ENCODE results near the gene GPR45. TPM values are rescaled to one million over a fixed set of nuclear protein-coding genes. Genes with fewer than 3 reads are reported as not detected.
A peak's percentile ranks its signal among the peaks of the same experiment; 100 is the strongest.

Gene GPR45
- total and polyA plus RNA-seq, 5 experiments from 2014 or later = 0.16 TPM; not detected in 4

DNA sequence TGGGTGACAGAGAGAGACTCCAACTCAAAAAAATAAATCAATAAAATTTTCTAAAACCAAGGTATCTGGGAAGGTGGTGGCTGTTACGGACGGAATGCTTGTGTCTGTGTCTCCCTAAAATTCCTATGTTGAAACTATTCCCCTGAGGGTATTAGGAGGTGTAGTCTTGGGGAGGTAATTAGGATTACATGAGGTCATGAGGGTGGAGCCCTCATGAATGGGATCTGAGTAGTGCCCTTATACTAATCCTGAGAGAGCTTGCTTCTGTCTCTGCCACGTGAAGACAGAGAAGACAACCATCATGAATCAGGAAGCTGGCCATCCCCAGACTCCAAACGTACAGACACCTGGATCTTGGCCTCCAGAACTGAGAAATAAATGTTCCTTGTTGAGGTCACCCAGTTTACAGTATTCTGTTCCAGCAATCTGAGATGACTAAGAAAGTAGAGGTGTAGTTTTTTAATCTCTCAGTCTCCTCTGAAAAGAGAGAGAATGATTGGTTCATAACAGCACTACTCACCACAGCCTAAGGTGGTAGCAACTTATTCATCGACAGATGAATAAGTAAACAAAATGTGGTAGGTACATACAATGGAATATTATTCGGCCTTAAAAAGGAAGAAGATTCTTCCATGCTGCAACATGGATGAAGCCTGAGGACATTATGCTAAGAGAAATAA is 49.6 kb downstream of the GPR45 start:
- DNase-seq (no peak), ATAC-seq (no peak)
- POLR2A ChIA-PET = no interaction called here
- no peaks in the 10 kb centered on the region for H3K9me3 Mint-ChIP-seq
- peak overlapping the region in 1 of 10 donors; percentile 9 for H3K27ac Mint-ChIP-seq
- no peak overlapping the region for H3K4me3 Mint-ChIP-seq
- H3K4me1 Mint-ChIP-seq = peaks cover 0 to 5% (median 2%) of the 10 kb centered on the region in 4 donors
- no peaks in the 10 kb centered on the region for H3K27me3 Mint-ChIP-seq
- H3K36me3 Mint-ChIP-seq = peaks cover 7 to 87% (median 11%) of the 10 kb centered on the region in 3 donors

DNA sequence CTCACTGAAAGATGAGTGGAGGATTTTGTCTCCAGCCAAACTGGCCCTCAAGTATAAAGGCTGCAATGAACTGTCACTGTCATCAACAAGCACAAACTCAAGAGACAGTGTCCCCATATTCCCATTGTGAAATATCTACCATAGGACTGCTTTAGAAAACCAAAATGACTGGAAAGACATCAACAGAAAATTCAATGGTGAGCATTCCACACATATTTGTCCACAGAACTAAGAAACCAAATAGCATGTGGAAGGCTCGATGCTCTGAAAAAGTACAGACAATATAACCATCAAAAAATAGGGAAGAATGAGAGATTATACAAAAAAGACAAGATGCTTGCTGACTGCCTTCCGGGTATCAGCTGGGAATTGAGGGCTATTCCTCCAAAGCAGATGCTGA is 50.4 kb downstream of the GPR45 start:
- peaks cover 10 to 87% (median 17%) of the 10 kb centered on the region in 3 donors for H3K36me3 Mint-ChIP-seq
- ATAC-seq (no peak), DNase-seq (no peak)
- POLR2A ChIA-PET = no interaction called here
- H3K27ac Mint-ChIP-seq = peak overlapping the region in 2 of 10 donors; percentile 3 to 9
- H3K4me3 Mint-ChIP-seq = no peak overlapping the region
- peaks cover 0 to 5% (median 3%) of the 10 kb centered on the region in 4 donors for H3K4me1 Mint-ChIP-seq
- no peaks in the 10 kb centered on the region for H3K27me3 Mint-ChIP-seq
- H3K9me3 Mint-ChIP-seq = no peaks in the 10 kb centered on the region

Other genes with a start within 250 kb of the GPR45 start
- 10 to 100 TPM; 23.8 to 24.5 TPM for gene MRPS9, start 203.7 kb upstream of the GPR45 start, total RNA-seq
- gene MRPS9, start 203.7 kb upstream of the GPR45 start, polyA plus RNA-seq = 10 to 100 TPM; 17.0 to 32.6 (median 26.0) TPM
- gene TGFBRAP1, start 88.0 kb downstream of the GPR45 start, total RNA-seq = 10 to 100 TPM; 22.8 to 23.1 TPM
- gene TGFBRAP1, start 88.0 kb downstream of the GPR45 start, polyA plus RNA-seq = 10 to 100 TPM; 19.4 to 26.9 (median 19.7) TPM
- gene C2orf49, start 95.8 kb downstream of the GPR45 start, total RNA-seq = 10 to 100 TPM; 21.9 to 27.3 TPM
- 10 to 100 TPM in 1 of 3 donors, 1 to 10 TPM in 2; 8.6 to 10.1 (median 9.9) TPM for gene C2orf49, start 95.8 kb downstream of the GPR45 start, polyA plus RNA-seq
- not detected for gene FHL2, start 157.3 kb downstream of the GPR45 start, total RNA-seq
- gene FHL2, start 157.3 kb downstream of the GPR45 start, polyA plus RNA-seq = 1 to 10 TPM; 2.0 to 2.8 (median 2.6) TPM